ENCODE data around the gene MAP3K2. TPM values are rescaled to one million over a fixed set of nuclear protein-coding genes. Genes with fewer than 3 reads are reported as not detected.
A peak's percentile ranks its signal among the peaks of the same experiment; 100 is the strongest.

MAP3K2 gene
- total and polyA plus RNA-seq, 2 of the 4 experiments (the other 2 are of a cell fraction), result 6.2 to 30.8 TPM

GRCh38 chr2:127408004-127408806, 20.4 kb upstream of the MAP3K2 start:
- Histone ChIP-seq H3K4me2 (ENCODE audit: low read depth, low read length) (peak overlapping the region; percentile 1; the same call in 1 of the 2 replicates), H2BK120ac (ENCODE audit: low read depth, low read length) (peak overlapping the region; percentile 69), H3K4me3 (ENCODE audit: insufficient read depth, low read depth, low read length) (peak overlapping the region; percentile 28), H2AK5ac (ENCODE audit: low read depth, low read length) (peak overlapping the region; percentile 74), H3K9ac (ENCODE audit: low read depth, low read length) (peak overlapping the region; percentile 29), H3K4me1 (ENCODE audit: control insufficient read depth, insufficient read depth, low read length) (peaks cover 11% of the 10 kb centered on the region), H3K79me1 (ENCODE audit: low read depth in 1 of 2, low read length in 2 of 2) (peaks cover 0 to 6% of the 10 kb centered on the region in 2 experiments; a peak in 1 of 4 replicates), H4K20me1 (ENCODE audit: insufficient read depth, low read length) (no peaks in the 10 kb centered on the region), H4K8ac (ENCODE audit: low read depth in 2 of 2, low read length in 2 of 2) (peak overlapping the region; percentile 68 to 86; a peak in 3 of 4 replicates), H3K23ac (ENCODE audit: low read depth, low read length) (no peak overlapping the region), H3K14ac (replicated peaks; ENCODE audit: low read depth, low read length) (peak overlapping the region; percentile 51), H3K9me3 (ENCODE audit: control insufficient read depth, insufficient read depth, low read length) (no peaks in the 10 kb centered on the region), H2BK20ac (ENCODE audit: low read depth, low read length) (0 out of 2 replicates have a peak overlapping the region, but pooled peaks have one; percentile 57), H3K18ac (ENCODE audit: low read depth, low read length) (peak overlapping the region; percentile 14), H3K27ac (ENCODE audit: insufficient read depth, low read length) (peak overlapping the region; percentile 72), H2AFZ (replicated peaks; ENCODE audit: low read length, poor library complexity) (peak overlapping the region; percentile 89), H3K56ac (ENCODE audit: extremely low read depth, insufficient read depth, low read length) (peak overlapping the region; percentile 43; the same call in 1 of the 2 replicates), H2AK9ac (replicated peaks; ENCODE audit: low read depth, low read length, poor library complexity) (peak overlapping the region; percentile 60), H2BK15ac (ENCODE audit: low read depth, low read length) (peak overlapping the region; percentile 23; the same call in 2 of the 3 replicates), H4K5ac (ENCODE audit: low read depth, low read length) (peak overlapping the region; percentile 43), H3K9me1 (ENCODE audit: insufficient read depth, low read length) (peaks cover 19% of the 10 kb centered on the region), H2BK5ac (ENCODE audit: low read depth, low read length, poor library complexity, severe bottlenecking) (peak overlapping the region; percentile 81), H3K27me3 (ENCODE audit: control insufficient read depth, insufficient read depth, low read length) (no peaks in the 10 kb centered on the region), H4K91ac (ENCODE audit: insufficient read depth, low read depth, low read length) (peak overlapping the region; percentile 72), H3K4ac (ENCODE audit: low read depth, low read length) (peak overlapping the region; percentile 83), H3K36me3 (ENCODE audit: control insufficient read depth, insufficient read depth, low read length) (no peaks in the 10 kb centered on the region)
- 5% methylated on average over 23 of the region's 75 CpGs; no CpG with 5 or more reads in 1 of the 2 experiments for WGBS, 2 experiments (ENCODE audit: extremely low coverage in 2 of 2, insufficient read length in 1 of 2)
- ChIA-PET CTCF (no interaction called here), POLR2A (ENCODE audit: unreplicated experiment) (no interaction called here)
- in situ Hi-C loops (cut with MboI; ENCODE audit: low sequenced_read_pairs) (no loop called here), dilution Hi-C loops (cut with HindIII; ENCODE audit: low sequenced_read_pairs, unreplicated experiment) (no loop called here), intact Hi-C loops (cut with micrococcal nuclease) (loop anchor here (1.0 kb wide), 1 partner anchor 182 kb away; no protein-coding TSS in a partner anchor)
- peak; percentile 93 for ATAC-seq (ENCODE audit: low read depth)
- BruUV-seq (replicated peaks), result no TSS peak
- peak; percentile 85 for DNase-seq
- TF ChIP-seq ELK1 (IDR thresholded peaks at IDR 0.05; ENCODE audit: borderline replicate concordance, low read depth, low read length) (no peak), MAZ (IDR thresholded peaks at IDR 0.05; ENCODE audit: borderline replicate concordance, low read depth, low read length) (peak; percentile 97), MAFK (IDR thresholded peaks at IDR 0.05; ENCODE audit: low read depth, low read length) (peak; percentile 23; the same call in 1 of the 2 replicates), POLR2A (IDR thresholded peaks at IDR 0.05; ENCODE audit: low read depth, low read length) (peak; percentile 61), CEBPB (IDR thresholded peaks at IDR 0.05; ENCODE audit: low read depth, low read length) (no peak), CHD1 (IDR thresholded peaks at IDR 0.05; ENCODE audit: low read depth, low read length) (0 out of 2 replicates have a peak, but pooled peaks have one; percentile 41), NFE2L2 (IDR thresholded peaks at IDR 0.05; ENCODE audit: low read depth, low read length) (peak; percentile 57; the same call in 1 of the 2 replicates), MXI1 (IDR thresholded peaks at IDR 0.05; ENCODE audit: borderline replicate concordance, low read depth, low read length) (peak; percentile 53; the same call in 1 of the 2 replicates), RFX5 (IDR thresholded peaks at IDR 0.05; ENCODE audit: low read depth, low read length) (no peak), USF2 (IDR thresholded peaks at IDR 0.05; ENCODE audit: low read depth, low read length) (no peak), FOS (IDR thresholded peaks at IDR 0.05; ENCODE audit: low read depth, low read length) (peak; percentile 98), RAD21 (IDR thresholded peaks at IDR 0.05; ENCODE audit: low read length) (no peak)
- TF ChIP-seq, protein P1, sequence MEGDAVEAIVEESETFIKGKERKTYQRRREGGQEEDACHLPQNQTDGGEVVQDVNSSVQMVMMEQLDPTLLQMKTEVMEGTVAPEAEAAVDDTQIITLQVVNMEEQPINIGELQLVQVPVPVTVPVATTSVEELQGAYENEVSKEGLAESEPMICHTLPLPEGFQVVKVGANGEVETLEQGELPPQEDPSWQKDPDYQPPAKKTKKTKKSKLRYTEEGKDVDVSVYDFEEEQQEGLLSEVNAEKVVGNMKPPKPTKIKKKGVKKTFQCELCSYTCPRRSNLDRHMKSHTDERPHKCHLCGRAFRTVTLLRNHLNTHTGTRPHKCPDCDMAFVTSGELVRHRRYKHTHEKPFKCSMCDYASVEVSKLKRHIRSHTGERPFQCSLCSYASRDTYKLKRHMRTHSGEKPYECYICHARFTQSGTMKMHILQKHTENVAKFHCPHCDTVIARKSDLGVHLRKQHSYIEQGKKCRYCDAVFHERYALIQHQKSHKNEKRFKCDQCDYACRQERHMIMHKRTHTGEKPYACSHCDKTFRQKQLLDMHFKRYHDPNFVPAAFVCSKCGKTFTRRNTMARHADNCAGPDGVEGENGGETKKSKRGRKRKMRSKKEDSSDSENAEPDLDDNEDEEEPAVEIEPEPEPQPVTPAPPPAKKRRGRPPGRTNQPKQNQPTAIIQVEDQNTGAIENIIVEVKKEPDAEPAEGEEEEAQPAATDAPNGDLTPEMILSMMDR (conservative IDR thresholded peaks at IDR 0.05; ENCODE audit: low read depth, low read length), result no peak
